H1 (cell line): ENCODE data around the gene HTRA1. TPM values are rescaled to one million over a fixed set of nuclear protein-coding genes. Genes with fewer than 3 reads are reported as not detected.

ENCODE experiments used
- CTCF ChIA-PET: fragments of 300-600 bp; sonication (Branson Sonifier 250); formaldehyde crosslinking; loops from one replicate; lab custom pipeline; 2021; ENCODE audit not compliant: partially characterized antibody; lab: Charles Lee
- POLR2A ChIA-PET: fragments of 300-600 bp; sonication (Branson Sonifier 250); formaldehyde crosslinking; loops from one replicate; lab custom pipeline; 2021; ENCODE audit warnings: inconsistent platforms; ENCODE audit not compliant: partially characterized antibody; lab: Charles Lee
- DNase-seq, 2 experiments: peaks; one replicate each; pipeline versions ENCODE4 v3.0.0 to v3.0.0-alpha.2; 2010 to 2022; ENCODE audit warnings: low spot score in 2 of 2, low read depth in 1 of 2, mixed read lengths in 1 of 2
- FAIRE-seq: peaks from 2 replicates; lab custom pipeline; 2011; peaks lifted over from hg19 to GRCh38; lab: Jason Lieb, UNC
- H2AFZ ChIP-seq: 2 replicates; pipeline ENCODE4 v1.8.1; 2012; ENCODE audit warnings: low read length, inconsistent platforms
- H2AK5ac ChIP-seq: 2 replicates; pipeline ENCODE4 v1.6.1; 2013; ENCODE audit warnings: low read depth, low read length
- H2BK120ac ChIP-seq: replicated peaks from 2 replicates; pipeline ENCODE3; 2013; ENCODE audit warnings: low read depth, low read length, inconsistent platforms
- H2BK12ac ChIP-seq: 2 replicates; pipeline ENCODE4 v1.6.1; 2013; ENCODE audit warnings: low read depth, low read length
- H2BK15ac ChIP-seq: 2 replicates; pipeline ENCODE4 v1.6.1; 2013; ENCODE audit warnings: low read length
- H2BK20ac ChIP-seq: 2 replicates; pipeline ENCODE4 v1.6.1; 2013; ENCODE audit warnings: low read length
- H2BK5ac ChIP-seq: 2 replicates; pipeline ENCODE4 v1.6.1; 2013; ENCODE audit warnings: low read depth, low read length
- H3K14ac ChIP-seq: 2 replicates; pipeline ENCODE4 v1.6.1; 2013; ENCODE audit warnings: inconsistent platforms; ENCODE audit not compliant: insufficient read length
- H3K18ac ChIP-seq: 2 replicates; pipeline ENCODE4 v1.6.1; 2013; ENCODE audit warnings: low read length; ENCODE audit errors: extremely low read depth
- H3K23ac ChIP-seq: 2 replicates; pipeline ENCODE4 v1.6.1; 2013; ENCODE audit warnings: inconsistent platforms; ENCODE audit not compliant: insufficient read length
- H3K23me2 ChIP-seq: 2 replicates; pipeline ENCODE4 v1.6.1; 2013; ENCODE audit warnings: low read depth, low read length
- H3K27ac ChIP-seq: 2 replicates; pipeline ENCODE4 v1.6.1; 2011; ENCODE audit warnings: low read depth, low read length, inconsistent platforms
- H3K27me3 ChIP-seq, 4 experiments: replicated peaks in 1 of 4; 1 replicate in 1 of 4; 2 replicates in 3 of 4; pipeline versions ENCODE4 v1.6.1 to v1.8.1; 2011 to 2013; ENCODE audit warnings: low read length in 3 of 4, mild to moderate bottlenecking in 3 of 4, inconsistent platforms in 2 of 4, mixed read lengths in 2 of 4, moderate library complexity in 1 of 4; ENCODE audit not compliant: control insufficient read depth in 3 of 4, insufficient read depth in 3 of 4; ENCODE audit errors: extremely low read depth in 1 of 4
- H3K36me3 ChIP-seq, 4 experiments: 2 replicates each; pipeline versions ENCODE4 v1.6.1 to v1.8.1; 2011 to 2013; ENCODE audit warnings: mild to moderate bottlenecking in 4 of 4, low read length in 3 of 4, moderate library complexity in 2 of 4, control low read depth in 1 of 4, inconsistent platforms in 1 of 4; ENCODE audit not compliant: insufficient read depth in 4 of 4, control insufficient read depth in 2 of 4
- H3K4ac ChIP-seq: replicated peaks from 2 replicates; pipeline ENCODE3; 2013; ENCODE audit warnings: low read length, low read depth, mixed read lengths, inconsistent platforms; ENCODE audit not compliant: insufficient read length
- H3K4me1 ChIP-seq, 4 experiments: replicated peaks in 1 of 4; 1 replicate in 1 of 4; 2 replicates in 3 of 4; pipeline versions ENCODE4 v1.6.1 to v1.8.1; 2011 to 2013; ENCODE audit warnings: low read length in 3 of 4, inconsistent platforms in 2 of 4, mixed read lengths in 1 of 4; ENCODE audit not compliant: insufficient read depth in 4 of 4, control insufficient read depth in 3 of 4
- H3K4me2 ChIP-seq, 2 experiments: 2 replicates each; pipeline versions ENCODE4 v1.6.1 to v1.8.1; 2011 to 2013; ENCODE audit warnings: low read depth in 2 of 2, low read length in 2 of 2, control low read depth in 1 of 2, inconsistent platforms in 1 of 2, mild to moderate bottlenecking in 1 of 2; ENCODE audit not compliant: insufficient read depth in 1 of 2
- H3K4me3 ChIP-seq, 4 experiments: fragments of 200-600, 300-600 bp in 1 of 4; sonication (generic), shearing (Covaris generic), sonication (Bioruptor Twin) in 1 of 4; 2 replicates each; pipeline versions ENCODE4 v1.5.1 to v1.8.1; 2011 to 2016; ENCODE audit warnings: low read length in 4 of 4, low read depth in 3 of 4, control low read depth in 2 of 4, inconsistent platforms in 2 of 4, mild to moderate bottlenecking in 2 of 4, mixed read lengths in 1 of 4, moderate library complexity in 1 of 4; ENCODE audit not compliant: insufficient read depth in 2 of 4; ENCODE audit errors: extremely low read depth in 1 of 4
- H3K56ac ChIP-seq: replicated peaks from 2 replicates; pipeline ENCODE3; 2013; ENCODE audit warnings: low read depth, mild to moderate bottlenecking, mixed read lengths, low read length, inconsistent platforms; ENCODE audit not compliant: insufficient read length
- H3K79me1 ChIP-seq: 2 replicates; pipeline ENCODE4 v1.6.1; 2013; ENCODE audit warnings: low read depth, low read length, control low read depth
- H3K79me2 ChIP-seq, 2 experiments: 2 replicates each; pipeline versions ENCODE4 v1.6.1 to v1.8.1; 2012 to 2013; ENCODE audit warnings: low read length in 2 of 2, mild to moderate bottlenecking in 2 of 2, inconsistent platforms in 1 of 2; ENCODE audit not compliant: insufficient read depth in 2 of 2, control insufficient read depth in 1 of 2
- H3K9ac ChIP-seq, 4 experiments: replicated peaks in 1 of 4; 1 replicate in 1 of 4; 2 replicates in 3 of 4; pipeline versions ENCODE4 v1.6.1 to v1.8.1; 2011 to 2013; ENCODE audit warnings: low read depth in 3 of 4, low read length in 3 of 4, control low read depth in 2 of 4, mild to moderate bottlenecking in 2 of 4, moderate library complexity in 2 of 4, inconsistent platforms in 1 of 4; ENCODE audit errors: extremely low read depth in 1 of 4
- H3K9me3 ChIP-seq, 2 experiments: 2 replicates each; pipeline versions ENCODE4 v1.6.1 to v1.8.1; 2012 to 2013; ENCODE audit warnings: mild to moderate bottlenecking in 2 of 2, moderate library complexity in 2 of 2, control low read depth in 1 of 2, inconsistent platforms in 1 of 2, low read depth in 1 of 2, low read length in 1 of 2, mixed read lengths in 1 of 2; ENCODE audit not compliant: insufficient read depth in 2 of 2
- H4K20me1 ChIP-seq, 2 experiments: replicated peaks in 1 of 2; 2 replicates each; pipeline versions ENCODE3 to v1.8.1; 2011 to 2013; ENCODE audit warnings: inconsistent platforms in 2 of 2, low read length in 2 of 2, mild to moderate bottlenecking in 1 of 2; ENCODE audit not compliant: insufficient read depth in 2 of 2, control insufficient read depth in 1 of 2
- H4K5ac ChIP-seq: 2 replicates; pipeline ENCODE4 v1.6.1; 2013; ENCODE audit warnings: low read length, low read depth, mixed read lengths, inconsistent platforms; ENCODE audit not compliant: insufficient read length
- H4K8ac ChIP-seq: 2 replicates; pipeline ENCODE4 v1.8.0; 2013; ENCODE audit warnings: mild to moderate bottlenecking, moderate library complexity, low read length, inconsistent platforms; ENCODE audit not compliant: insufficient read depth; ENCODE audit errors: extremely low read depth
- H4K91ac ChIP-seq: replicated peaks from 2 replicates; pipeline ENCODE3; 2013; ENCODE audit warnings: low read length, mixed read lengths, inconsistent platforms; ENCODE audit not compliant: insufficient read length
- CBX5 ChIP-seq: fragments of 300-800, 300-1000 bp; sonication (generic); IDR thresholded peaks from 2 replicates; pipeline ENCODE4 v1.7.1; 2016; ENCODE audit warnings: antibody characterized with exemption, low read length, low read depth
- GABPA ChIP-seq: IDR thresholded peaks from 2 replicates; pipeline ENCODE4 v1.6.1; 2011; ENCODE audit warnings: mild to moderate bottlenecking, low read length, moderate library complexity, borderline replicate concordance; ENCODE audit not compliant: insufficient read depth
- KDM5A ChIP-seq: fragments of 200-600 bp; IDR thresholded peaks from 2 replicates; pipeline ENCODE4 v1.7.1; 2012; ENCODE audit warnings: mild to moderate bottlenecking, low read length, inconsistent platforms, mixed read lengths
- MAX ChIP-seq: IDR thresholded peaks from 2 replicates; pipeline ENCODE4 v1.6.1; 2012; ENCODE audit warnings: inconsistent platforms
- POU5F1 ChIP-seq: IDR thresholded peaks from 2 replicates; pipeline ENCODE4 v1.6.1; 2011; ENCODE audit warnings: low read depth, mild to moderate bottlenecking, low read length, moderate library complexity
- RFX5 ChIP-seq: IDR thresholded peaks from 2 replicates; pipeline ENCODE4 v1.6.1; 2011; ENCODE audit warnings: low read depth, low read length, improper control_type of control experiment, borderline replicate concordance
- SIN3A ChIP-seq, 2 experiments: IDR thresholded peaks in 1 of 2; conservative IDR thresholded peaks in 1 of 2; 2 replicates each; pipeline ENCODE4 v1.6.1; 2011 to 2012; ENCODE audit warnings: low read length in 2 of 2, improper control_type of control experiment in 1 of 2, low read depth in 1 of 2, mild to moderate bottlenecking in 1 of 2
- SIX5 ChIP-seq: IDR thresholded peaks from 2 replicates; pipeline ENCODE4 v1.6.1; 2011; ENCODE audit warnings: mild to moderate bottlenecking, low read depth, low read length
- SP1 ChIP-seq: IDR thresholded peaks from 2 replicates; pipeline ENCODE4 v1.6.1; 2011; ENCODE audit warnings: low read depth, low read length
- SP4 ChIP-seq: IDR thresholded peaks from 2 replicates; pipeline ENCODE4 v1.6.1; 2012; ENCODE audit warnings: low read length, inconsistent platforms
- SRF ChIP-seq: IDR thresholded peaks from 2 replicates; pipeline ENCODE4 v1.6.1; 2011; ENCODE audit warnings: mild to moderate bottlenecking, low read depth, low read length, moderate library complexity
- TAF1 ChIP-seq: IDR thresholded peaks from 2 replicates; pipeline ENCODE4 v1.6.1; 2011; ENCODE audit warnings: mild to moderate bottlenecking, low read depth, low read length
- TEAD4 ChIP-seq: IDR thresholded peaks from 2 replicates; pipeline ENCODE4 v1.6.1; 2012; ENCODE audit warnings: low read depth, low read length, inconsistent platforms, mixed read lengths
- WGBS, 2 experiments: shearing (Covaris generic) in 1 of 2; methylation state at CpG; one replicate each; pipeline versions ENCODE4 v1.1.6 to v1.1.7; 2013 to 2015; ENCODE audit warnings: low lambda C conversion rate in 2 of 2, mixed read lengths in 2 of 2, inconsistent platforms in 1 of 2, low coverage in 1 of 2, missing lambda C conversion rate in 1 of 2; ENCODE audit not compliant: insufficient replicate concordance in 2 of 2, insufficient coverage in 1 of 2, insufficient read length in 1 of 2; ENCODE audit errors: extremely low coverage in 1 of 2, missing lambda C conversion rate in 1 of 2; 5-methylcytosine and 5-hydroxymethylcytosine counted together
- polyA plus RNA-seq, 7 experiments: library from polyadenylated mRNA; depleted of rRNA in 3 of 7; stranded (reverse) in 5 of 7; unstranded in 2 of 7; fragments of >200 nt in 5 of 7; fragments of 200-250 nt in 2 of 7; gene quantifications; 1 replicate in 5 of 7; 2 replicates in 1 of 7; 4 replicates in 1 of 7; pipeline versions ENCODE4 v1.2.1 to v1.2.3, GENCODE V29; 2011 to 2013; ENCODE audit warnings: missing spikeins in 2 of 7, mixed read lengths in 2 of 7
- total RNA-seq: library from RNA; stranded (reverse); fragmentation: NEBNext Ultra II Directional; extraction: Animal tissue kit (Norgen Biotek cat#: 25700); gene quantifications from 2 replicates; pipeline ENCODE4 v1.2.1, GENCODE V29; 2021

The HTRA1 gene
- total and polyA plus RNA-seq, 2 of the 8 experiments (the other 6 are each of a cell fraction or from before 2014, with no cell fraction given), result 15.8 to 20.1 TPM

- H3K79me1 ChIP-seq, result no peaks in the 10 kb centered on the region
- no peak overlapping the region for H3K4me3 ChIP-seq
- no peaks in the 10 kb centered on the region for H3K23me2 ChIP-seq
- H3K27me3 ChIP-seq, result no peaks in the 10 kb centered on the region
- H3K4me2 ChIP-seq, result no peak overlapping the region
- no peak overlapping the region for H3K4ac ChIP-seq
- no peak overlapping the region for H4K8ac ChIP-seq
- no peak overlapping the region for H3K56ac ChIP-seq
- H3K36me3 ChIP-seq, result no peaks in the 10 kb centered on the region
- H4K5ac ChIP-seq, result no peak overlapping the region
- no peak overlapping the region for H4K91ac ChIP-seq
- H3K23ac ChIP-seq, result no peak overlapping the region
- H4K20me1 ChIP-seq, result no peaks in the 10 kb centered on the region
- 92% methylated on average over 10 of the region's 10 CpGs; no CpG with 5 or more reads in 1 of the 2 experiments for WGBS, 2 experiments
- no peak overlapping the region for H3K14ac ChIP-seq
- no peak overlapping the region for H2BK5ac ChIP-seq
- no peaks in the 10 kb centered on the region for H3K79me2 ChIP-seq
- no peak overlapping the region for H2AK5ac ChIP-seq
- DNase-seq, result no peak
- no peak overlapping the region for H2AFZ ChIP-seq
- no peaks in the 10 kb centered on the region for H3K9me3 ChIP-seq
- H3K18ac ChIP-seq, result no peak overlapping the region
- H2BK120ac ChIP-seq, result no peak overlapping the region
- CTCF ChIA-PET, result interaction anchor here (0.6 to 1.0 kb wide), 2 partner anchors 13 to 137 kb away, joined by 3 read pairs; no protein-coding TSS in a partner anchor
- H3K9ac ChIP-seq, result no peak overlapping the region
- POLR2A ChIA-PET, result no interaction called here
- H2BK12ac ChIP-seq, result no peak overlapping the region
- no peak overlapping the region for H2BK20ac ChIP-seq
- no peak overlapping the region for H3K27ac ChIP-seq
- no peaks in the 10 kb centered on the region for H3K4me1 ChIP-seq
- no peak overlapping the region for H2BK15ac ChIP-seq
- peak; percentile 19 for FAIRE-seq
- no peak for TF ChIP-seq RFX5
- no peak for TF ChIP-seq SP1
- no peak for TF ChIP-seq TAF1
- TF ChIP-seq CBX5, result no peak
- no peak for TF ChIP-seq SIN3A (conservative IDR thresholded peaks at IDR 0.05 in 1 of 2, IDR thresholded peaks at IDR 0.05 in 1 of 2; ENCODE audit: low read depth in 1 of 2, low read length in 2 of 2)
- TF ChIP-seq SRF, result no peak
- TF ChIP-seq SIX5, result no peak
- no peak for TF ChIP-seq KDM5A
- no peak for TF ChIP-seq GABPA
- no peak for TF ChIP-seq SP4
- no peak for TF ChIP-seq TEAD4
- TF ChIP-seq MAX, result no peak
- no peak for TF ChIP-seq POU5F1
These were observed 82.5 kb downstream of the HTRA1 start for GRCh38 chr10:122543676-122544445.
